Measurements from ENCODE around the gene SLAMF8. TPM values are rescaled to one million over a fixed set of nuclear protein-coding genes. Genes with fewer than 3 reads are reported as not detected.

Gene SLAMF8
- total and polyA plus RNA-seq, 5 donors from 2014 or later: 0.72 TPM; not detected in 4

GRCh38 chr1:159839116-159839849 lies 12.6 kb downstream of the SLAMF8 start:
- Mint-ChIP-seq H3K27ac (no peak overlapping the region), H3K27me3 (peaks cover 5% of the 10 kb centered on the region), H3K9me3 (peaks cover 0 to 1% (median 0%) of the 10 kb centered on the region in 7 donors), H3K4me3 (no peak overlapping the region), H3K4me1 (no peaks in the 10 kb centered on the region), H3K36me3 (peaks cover 16% of the 10 kb centered on the region)
- no peak for DNase-seq
- Histone ChIP-seq H3K27ac (ENCODE audit: insufficient read depth, low read length, poor library complexity, severe bottlenecking) (no peak overlapping the region), H3K4me1 (ENCODE audit: control insufficient read depth, insufficient read depth, low read length, poor library complexity, severe bottlenecking) (no peaks in the 10 kb centered on the region), H3K4me3 (ENCODE audit: low read depth, low read length) (no peak overlapping the region), H3K27me3 (ENCODE audit: control insufficient read depth, insufficient read depth, low read length) (no peaks in the 10 kb centered on the region), H3K9me3 (ENCODE audit: control insufficient read depth in 2 of 2, low read length in 2 of 2) (no peaks in the 10 kb centered on the region), H3K36me3 (ENCODE audit: control insufficient read depth, insufficient read depth, low read length) (peaks cover 4% of the 10 kb centered on the region)
- ATAC-seq (ENCODE audit: low read depth in 2 of 2): no peak

GRCh38 chr1:159841749-159842148 lies 15.1 kb downstream of the SLAMF8 start:
- H3K4me1 Mint-ChIP-seq: peaks cover 0 to 3% (median 0%) of the 10 kb centered on the region in 4 donors
- no peak for DNase-seq
- Histone ChIP-seq H3K36me3 (ENCODE audit: control insufficient read depth, insufficient read depth, low read length) (peaks cover 4% of the 10 kb centered on the region), H3K4me1 (ENCODE audit: control insufficient read depth, insufficient read depth, low read length, poor library complexity, severe bottlenecking) (no peaks in the 10 kb centered on the region), H3K27me3 (ENCODE audit: control insufficient read depth, insufficient read depth, low read length) (no peaks in the 10 kb centered on the region), H3K27ac (ENCODE audit: insufficient read depth, low read length, poor library complexity, severe bottlenecking) (no peak overlapping the region), H3K9me3 (ENCODE audit: control insufficient read depth in 2 of 2, low read length in 2 of 2) (no peaks in the 10 kb centered on the region), H3K4me3 (ENCODE audit: low read depth, low read length) (no peak overlapping the region)
- peak overlapping the region in 1 of 3 donors; percentile 53 for H3K27ac Mint-ChIP-seq
- H3K36me3 Mint-ChIP-seq: peaks cover 6% of the 10 kb centered on the region
- no peak for ATAC-seq (ENCODE audit: low read depth in 2 of 2)
- no peak overlapping the region for H3K4me3 Mint-ChIP-seq
- H3K9me3 Mint-ChIP-seq: peaks cover 0 to 1% (median 0%) of the 10 kb centered on the region in 7 donors
- peaks cover 5% of the 10 kb centered on the region for H3K27me3 Mint-ChIP-seq

GRCh38 chr1:159843459-159843858 lies 16.8 kb downstream of the SLAMF8 start:
- Mint-ChIP-seq H3K9me3 (peaks cover 0 to 1% (median 0%) of the 10 kb centered on the region in 7 donors), H3K4me1 (peaks cover 0 to 3% (median 0%) of the 10 kb centered on the region in 4 donors), H3K27me3 (peaks cover 5% of the 10 kb centered on the region), H3K36me3 (peaks cover 4% of the 10 kb centered on the region), H3K27ac (no peak overlapping the region), H3K4me3 (no peak overlapping the region)
- no peak for DNase-seq
- no peak for ATAC-seq (ENCODE audit: low read depth in 2 of 2)
- Histone ChIP-seq H3K27me3 (ENCODE audit: control insufficient read depth, insufficient read depth, low read length) (no peaks in the 10 kb centered on the region), H3K27ac (ENCODE audit: insufficient read depth, low read length, poor library complexity, severe bottlenecking) (no peak overlapping the region), H3K4me1 (ENCODE audit: control insufficient read depth, insufficient read depth, low read length, poor library complexity, severe bottlenecking) (no peaks in the 10 kb centered on the region), H3K9me3 (ENCODE audit: control insufficient read depth in 2 of 2, low read length in 2 of 2) (no peaks in the 10 kb centered on the region), H3K36me3 (ENCODE audit: control insufficient read depth, insufficient read depth, low read length) (no peaks in the 10 kb centered on the region), H3K4me3 (ENCODE audit: low read depth, low read length) (no peak overlapping the region)

- H3K27me3 ChIP-seq (ENCODE audit: control insufficient read depth, insufficient read depth, low read length): no peaks in the 10 kb centered on the region
- peaks cover 5% of the 10 kb centered on the region for H3K27me3 Mint-ChIP-seq
- no peaks in the 10 kb centered on the region for H3K9me3 ChIP-seq (ENCODE audit: control insufficient read depth in 2 of 2, low read length in 2 of 2)
- no peaks in the 10 kb centered on the region for H3K4me1 ChIP-seq (ENCODE audit: control insufficient read depth, insufficient read depth, low read length, poor library complexity, severe bottlenecking)
- DNase-seq (no peak), ATAC-seq (ENCODE audit: low read depth in 2 of 2) (no peak)
- H3K27ac Mint-ChIP-seq: no peak overlapping the region
- H3K4me3 Mint-ChIP-seq: no peak overlapping the region
- H3K36me3 Mint-ChIP-seq: peaks cover 4% of the 10 kb centered on the region
- H3K9me3 Mint-ChIP-seq: peaks cover 0 to 1% (median 0%) of the 10 kb centered on the region in 7 donors
- H3K4me3 ChIP-seq (ENCODE audit: low read depth, low read length): no peak overlapping the region
- H3K27ac ChIP-seq (ENCODE audit: insufficient read depth, low read length, poor library complexity, severe bottlenecking): no peak overlapping the region
- no peaks in the 10 kb centered on the region for H3K36me3 ChIP-seq (ENCODE audit: control insufficient read depth, insufficient read depth, low read length)
- H3K4me1 Mint-ChIP-seq: peaks cover 0 to 3% (median 0%) of the 10 kb centered on the region in 4 donors
Measured at GRCh38 chr1:159845751-159846629, 19.3 kb downstream of the SLAMF8 start.

- ATAC-seq (ENCODE audit: low read depth in 2 of 2) (no peak), DNase-seq (no peak)
- Mint-ChIP-seq H3K9me3 (no peaks in the 10 kb centered on the region), H3K27me3 (peaks cover 5% of the 10 kb centered on the region), H3K36me3 (no peaks in the 10 kb centered on the region), H3K4me3 (no peak overlapping the region), H3K4me1 (peaks cover 0 to 5% (median 3%) of the 10 kb centered on the region in 4 donors), H3K27ac (no peak overlapping the region)
- H3K27ac ChIP-seq (ENCODE audit: insufficient read depth, low read length, poor library complexity, severe bottlenecking): no peak overlapping the region
- no peaks in the 10 kb centered on the region for H3K27me3 ChIP-seq (ENCODE audit: control insufficient read depth, insufficient read depth, low read length)
- H3K9me3 ChIP-seq (ENCODE audit: control insufficient read depth in 2 of 2, low read length in 2 of 2): no peaks in the 10 kb centered on the region
- H3K4me3 ChIP-seq (ENCODE audit: low read depth, low read length): no peak overlapping the region
- no peaks in the 10 kb centered on the region for H3K4me1 ChIP-seq (ENCODE audit: control insufficient read depth, insufficient read depth, low read length, poor library complexity, severe bottlenecking)
- H3K36me3 ChIP-seq (ENCODE audit: control insufficient read depth, insufficient read depth, low read length): no peaks in the 10 kb centered on the region
Measured at GRCh38 chr1:159847231-159847630, 20.6 kb downstream of the SLAMF8 start.

GRCh38 chr1:159848326-159848725 lies 21.7 kb downstream of the SLAMF8 start:
- H3K4me3 ChIP-seq (ENCODE audit: low read depth, low read length): no peak overlapping the region
- no peaks in the 10 kb centered on the region for H3K36me3 ChIP-seq (ENCODE audit: control insufficient read depth, insufficient read depth, low read length)
- H3K27ac ChIP-seq (ENCODE audit: insufficient read depth, low read length, poor library complexity, severe bottlenecking): no peak overlapping the region
- no peaks in the 10 kb centered on the region for H3K9me3 ChIP-seq (ENCODE audit: control insufficient read depth in 2 of 2, low read length in 2 of 2)
- Mint-ChIP-seq H3K27me3 (peaks cover 5% of the 10 kb centered on the region), H3K9me3 (no peaks in the 10 kb centered on the region), H3K4me3 (no peak overlapping the region), H3K4me1 (peaks cover 0 to 9% (median 5%) of the 10 kb centered on the region in 4 donors), H3K27ac (no peak overlapping the region), H3K36me3 (no peaks in the 10 kb centered on the region)
- no peak for DNase-seq
- ATAC-seq (ENCODE audit: low read depth in 2 of 2): no peak
- no peaks in the 10 kb centered on the region for H3K4me1 ChIP-seq (ENCODE audit: control insufficient read depth, insufficient read depth, low read length, poor library complexity, severe bottlenecking)
- no peaks in the 10 kb centered on the region for H3K27me3 ChIP-seq (ENCODE audit: control insufficient read depth, insufficient read depth, low read length)

- ATAC-seq (ENCODE audit: low read depth in 2 of 2): no peak
- Histone ChIP-seq H3K36me3 (ENCODE audit: control insufficient read depth, insufficient read depth, low read length) (no peaks in the 10 kb centered on the region), H3K27me3 (ENCODE audit: control insufficient read depth, insufficient read depth, low read length) (no peaks in the 10 kb centered on the region), H3K4me1 (ENCODE audit: control insufficient read depth, insufficient read depth, low read length, poor library complexity, severe bottlenecking) (peaks cover 7% of the 10 kb centered on the region), H3K9me3 (ENCODE audit: control insufficient read depth in 2 of 2, low read length in 2 of 2) (no peaks in the 10 kb centered on the region), H3K27ac (ENCODE audit: insufficient read depth, low read length, poor library complexity, severe bottlenecking) (no peak overlapping the region), H3K4me3 (ENCODE audit: low read depth, low read length) (no peak overlapping the region)
- H3K9me3 Mint-ChIP-seq: no peaks in the 10 kb centered on the region
- H3K27me3 Mint-ChIP-seq: no peaks in the 10 kb centered on the region
- no peak overlapping the region for H3K4me3 Mint-ChIP-seq
- no peaks in the 10 kb centered on the region for H3K36me3 Mint-ChIP-seq
- peaks cover 6 to 17% (median 11%) of the 10 kb centered on the region in 4 donors for H3K4me1 Mint-ChIP-seq
- no peak for DNase-seq
- H3K27ac Mint-ChIP-seq: peak overlapping the region in 1 of 3 donors; percentile 5
Measured at GRCh38 chr1:159849626-159850366, 23.1 kb downstream of the SLAMF8 start.
